Immature natural killer cell (primary cell): ENCODE measurements around the gene LRP3. TPM values are rescaled to one million over a fixed set of nuclear protein-coding genes. Genes with fewer than 3 reads are reported as not detected.
"Not testable (repeated sequence)": the region's sequence is repeated elsewhere in the genome, so short reads cannot be mapped to it uniquely, and the experiment has no call there.

Experiments
- DNase-seq, 3 donors: peaks; one replicate each; pipeline ENCODE4 v3.0.0; 2022; ENCODE audit warnings: mixed read lengths in 1 of 3
- H3K27ac Mint-ChIP-seq, 6 donors: one replicate each; pipeline ENCODE4 v1.8.0; 2020; ENCODE audit warnings: mixed read lengths in 6 of 6, mild to moderate bottlenecking in 5 of 6, inconsistent platforms in 4 of 6, moderate library complexity in 3 of 6
- H3K27me3 Mint-ChIP-seq, 3 donors: one replicate each; pipeline ENCODE4 v1.8.0; 2020 to 2021; ENCODE audit warnings: low read depth in 3 of 3, mild to moderate bottlenecking in 3 of 3, mixed read lengths in 3 of 3, moderate library complexity in 3 of 3, inconsistent platforms in 1 of 3
- H3K36me3 Mint-ChIP-seq, 3 donors: one replicate each; pipeline ENCODE4 v1.8.0; 2020; ENCODE audit warnings: mixed read lengths in 3 of 3, inconsistent platforms in 2 of 3, mild to moderate bottlenecking in 2 of 3
- H3K4me1 Mint-ChIP-seq, 2 donors: one replicate each; pipeline ENCODE4 v1.8.0; 2020; ENCODE audit warnings: inconsistent platforms in 2 of 2, mild to moderate bottlenecking in 2 of 2, mixed read lengths in 2 of 2, moderate library complexity in 1 of 2
- H3K4me3 Mint-ChIP-seq, 5 donors: one replicate each; pipeline ENCODE4 v1.8.0; 2020; ENCODE audit warnings: mild to moderate bottlenecking in 5 of 5, mixed read lengths in 5 of 5, inconsistent platforms in 3 of 5, moderate library complexity in 3 of 5
- H3K9me3 Mint-ChIP-seq, 6 donors: one replicate each; pipeline ENCODE4 v1.8.0; 2020; ENCODE audit warnings: mild to moderate bottlenecking in 6 of 6, mixed read lengths in 6 of 6, inconsistent platforms in 4 of 6, moderate library complexity in 3 of 6
- polyA plus RNA-seq, 3 donors: library from polyadenylated mRNA; unstranded; fragments of 300-500 nt; fragmentation: Illumina TruSeq; gene quantifications; one replicate each; pipeline ENCODE4 v1.2.3, GENCODE V29; 2021

Gene LRP3
- polyA plus RNA-seq, 3 donors from 2014 or later: not detected

DNA sequence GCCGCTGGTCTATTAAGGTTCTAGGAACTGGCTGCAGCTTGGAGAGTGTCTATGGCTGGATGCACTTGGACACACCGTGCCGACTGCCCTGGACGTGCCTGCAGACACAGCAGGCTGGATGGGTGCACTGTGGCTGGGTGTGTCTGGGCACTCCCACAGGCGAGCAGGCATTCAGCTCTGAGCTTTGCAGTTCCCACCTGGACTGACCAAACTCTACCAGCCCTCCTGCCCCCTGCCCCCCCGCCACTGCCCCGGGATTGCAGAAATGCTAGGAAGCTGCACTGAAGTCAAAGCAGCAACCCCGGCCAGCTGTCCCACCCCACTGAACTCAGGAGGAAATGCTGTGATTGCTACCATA is 7.0 kb upstream of the LRP3 start:
- Mint-ChIP-seq H3K27me3 (peaks cover 0 to 10% (median 2%) of the 10 kb centered on the region in 3 donors), H3K4me1 (peaks cover 12 to 16% of the 10 kb centered on the region in 2 donors), H3K27ac (no peak overlapping the region), H3K9me3 (no peaks in the 10 kb centered on the region), H3K36me3 (no peaks in the 10 kb centered on the region), H3K4me3 (no peak overlapping the region)
- no peak for DNase-seq

GRCh38 chr19:33189453-33189852 is 4.7 kb upstream of the LRP3 start:
- Mint-ChIP-seq H3K9me3 (no peaks in the 10 kb centered on the region), H3K27me3 (peaks cover 4 to 20% (median 8%) of the 10 kb centered on the region in 3 donors), H3K27ac (no peak overlapping the region), H3K36me3 (no peaks in the 10 kb centered on the region), H3K4me1 (peaks cover 12 to 18% of the 10 kb centered on the region in 2 donors), H3K4me3 (no peak overlapping the region)
- no peak for DNase-seq

DNA sequence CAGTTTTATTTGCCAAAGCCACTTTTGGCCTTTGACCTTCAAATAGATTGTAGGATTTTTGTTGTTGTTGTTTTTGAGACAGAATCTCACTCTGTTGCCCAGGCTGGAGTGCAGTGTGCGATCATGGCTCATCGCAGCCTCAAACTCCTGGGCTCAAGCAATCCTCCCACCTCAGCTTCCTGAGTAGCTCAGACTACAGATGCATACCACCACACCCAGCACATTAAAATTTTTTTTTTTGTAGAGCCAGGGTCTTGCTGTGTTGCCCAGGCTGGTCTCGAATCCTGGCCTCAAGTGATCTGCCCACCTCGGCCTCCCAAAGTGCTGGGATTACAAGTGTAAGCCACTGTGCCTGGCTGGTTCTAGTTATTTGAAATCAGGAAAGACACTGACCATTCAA is 3.0 kb upstream of the LRP3 start:
- H3K9me3 Mint-ChIP-seq, H3K27ac Mint-ChIP-seq, H3K4me3 Mint-ChIP-seq, DNase-seq, H3K36me3 Mint-ChIP-seq: not testable (repeated sequence)
- H3K4me1 Mint-ChIP-seq: peaks cover 11 to 15% of the 10 kb centered on the region in 2 donors
- peaks cover 4 to 20% (median 15%) of the 10 kb centered on the region in 3 donors for H3K27me3 Mint-ChIP-seq

DNA sequence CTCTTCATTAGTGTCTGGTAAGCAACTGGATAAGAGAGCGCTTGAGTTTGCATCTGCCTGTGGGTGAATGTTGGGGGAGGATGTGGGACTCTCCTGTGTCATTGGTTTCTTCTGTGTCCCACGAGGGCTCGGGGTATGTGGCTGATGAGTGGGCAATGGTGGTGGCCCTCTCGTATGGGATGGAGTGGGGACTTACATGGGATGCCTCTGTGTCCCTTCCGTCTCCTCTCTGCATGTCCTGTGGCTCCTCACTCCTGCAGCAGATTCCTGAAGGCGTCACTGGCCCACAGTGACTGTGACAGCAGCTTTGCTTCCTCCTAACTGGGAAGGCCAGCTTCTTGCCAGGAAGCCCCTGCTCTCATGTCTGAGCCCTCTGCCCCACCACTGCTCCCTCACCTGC is 2.6 kb upstream of the LRP3 start:
- Mint-ChIP-seq H3K27ac (no peak overlapping the region), H3K4me1 (peaks cover 7 to 11% of the 10 kb centered on the region in 2 donors), H3K27me3 (peaks cover 4 to 20% (median 15%) of the 10 kb centered on the region in 3 donors), H3K36me3 (no peaks in the 10 kb centered on the region), H3K9me3 (no peaks in the 10 kb centered on the region), H3K4me3 (no peak overlapping the region)
- no peak for DNase-seq

DNA sequence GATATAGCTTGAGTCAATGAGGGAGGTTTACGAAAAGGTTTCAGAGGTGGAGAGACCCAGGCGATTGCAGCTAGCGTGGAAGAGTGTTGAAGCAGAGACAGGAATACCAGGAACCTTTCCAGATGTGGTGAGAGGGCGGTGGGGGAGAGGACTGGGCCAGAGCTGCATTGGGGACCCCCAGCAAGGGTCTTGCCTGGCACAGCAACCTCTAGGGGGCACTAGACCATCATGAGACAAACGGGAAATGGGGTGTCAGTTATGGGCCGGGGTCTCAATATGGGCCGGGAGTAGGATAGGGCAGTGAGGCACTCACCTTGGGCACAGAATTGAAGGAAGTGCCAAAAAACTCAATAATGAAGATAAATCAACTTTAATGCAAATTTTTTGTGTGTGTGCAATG is 2.1 kb upstream of the LRP3 start:
- no peak overlapping the region for H3K27ac Mint-ChIP-seq

GRCh38 chr19:33193269-33193864 is 763 bp upstream of the LRP3 start:
- Mint-ChIP-seq H3K27me3 (peaks cover 4 to 26% (median 15%) of the 10 kb centered on the region in 3 donors), H3K4me3 (peak overlapping the region in 4 of 5 donors; percentile 9 to 50 (median 35)), H3K4me1 (peaks cover 0 to 4% of the 10 kb centered on the region in 2 donors), H3K27ac (no peak overlapping the region), H3K36me3 (no peaks in the 10 kb centered on the region), H3K9me3 (no peaks in the 10 kb centered on the region)
- no peak for DNase-seq

More for the DNA sequence above, 2.1 kb upstream of the LRP3 start:
- no peaks in the 10 kb centered on the region for H3K36me3 Mint-ChIP-seq
- H3K27me3 Mint-ChIP-seq: peaks cover 4 to 23% (median 15%) of the 10 kb centered on the region in 3 donors
- no peaks in the 10 kb centered on the region for H3K9me3 Mint-ChIP-seq
- no peak overlapping the region for H3K4me3 Mint-ChIP-seq
- DNase-seq: no peak
- H3K4me1 Mint-ChIP-seq: peaks cover 2 to 6% of the 10 kb centered on the region in 2 donors

DNA sequence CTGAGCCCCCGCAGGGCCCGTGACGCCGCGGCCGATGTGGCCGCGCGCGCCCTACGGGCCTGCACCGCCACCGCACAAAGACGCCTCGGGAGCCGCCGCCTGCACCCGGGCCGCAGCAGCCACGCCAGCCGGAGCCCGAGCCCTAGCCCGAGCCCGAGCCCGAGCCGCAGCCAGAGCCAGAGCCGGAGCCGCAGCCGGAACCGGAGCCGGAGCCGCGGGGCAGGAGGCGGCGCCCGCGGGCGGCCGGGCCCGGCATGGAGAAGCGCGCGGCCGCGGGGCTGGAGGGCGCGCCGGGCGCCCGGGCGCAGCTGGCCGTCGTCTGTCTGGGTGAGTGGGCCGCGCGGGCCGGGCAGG is 379 bp downstream of the LRP3 start:
- no peak for DNase-seq
- H3K4me3 Mint-ChIP-seq: no peak overlapping the region
- no peaks in the 10 kb centered on the region for H3K36me3 Mint-ChIP-seq
- peaks cover 0 to 4% of the 10 kb centered on the region in 2 donors for H3K4me1 Mint-ChIP-seq
- no peaks in the 10 kb centered on the region for H3K9me3 Mint-ChIP-seq
- H3K27ac Mint-ChIP-seq: no peak overlapping the region
- peaks cover 4 to 26% (median 15%) of the 10 kb centered on the region in 3 donors for H3K27me3 Mint-ChIP-seq

DNA sequence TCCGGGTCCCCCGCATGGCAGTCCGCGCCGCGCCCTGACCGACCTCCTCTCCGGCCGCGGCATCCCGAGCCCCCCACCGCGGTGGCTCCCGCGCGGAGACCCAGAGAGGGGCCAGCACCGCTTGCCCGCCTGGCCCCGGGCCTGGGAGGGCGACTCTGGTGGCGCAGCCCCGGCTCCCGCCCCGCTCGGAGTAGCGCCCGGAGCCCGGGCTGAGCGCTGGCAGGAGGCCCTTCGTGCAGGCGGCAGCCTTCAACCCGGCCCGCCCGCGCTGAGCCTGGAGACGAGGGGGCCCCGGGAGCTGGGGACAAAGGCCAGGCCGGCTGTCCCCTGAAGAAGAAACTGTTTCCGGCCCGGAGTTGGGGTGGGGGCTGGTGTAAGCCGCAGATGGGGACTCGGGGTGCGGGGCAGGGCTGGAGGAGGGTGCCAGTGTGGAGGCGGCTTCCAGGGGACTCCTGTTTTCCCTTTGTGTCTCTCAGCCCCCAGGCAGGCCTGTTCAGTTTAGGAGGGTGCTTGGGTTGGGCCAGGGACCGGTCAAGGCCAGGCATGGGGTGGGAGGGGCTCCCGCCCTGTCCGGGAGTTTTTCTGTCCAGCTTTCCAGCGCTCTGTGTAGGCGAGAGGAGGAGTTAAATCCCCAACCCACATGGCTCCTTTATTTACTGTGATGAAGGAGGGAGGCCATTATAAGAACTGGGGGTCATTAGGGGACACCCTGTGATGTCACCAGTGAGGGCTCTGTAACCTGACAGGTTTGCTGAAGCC is 935 bp downstream of the LRP3 start:
- Mint-ChIP-seq H3K4me1 (peaks cover 0 to 4% of the 10 kb centered on the region in 2 donors), H3K27ac (no peak overlapping the region), H3K4me3 (peak overlapping the region in 3 of 5 donors; percentile 23 to 47 (median 46)), H3K36me3 (no peaks in the 10 kb centered on the region), H3K9me3 (no peaks in the 10 kb centered on the region), H3K27me3 (peaks cover 4 to 26% (median 15%) of the 10 kb centered on the region in 3 donors)
- DNase-seq: no peak

- Mint-ChIP-seq H3K27ac (no peak overlapping the region), H3K36me3 (no peaks in the 10 kb centered on the region), H3K4me3 (no peak overlapping the region), H3K4me1 (peaks cover 0 to 4% of the 10 kb centered on the region in 2 donors), H3K9me3 (no peaks in the 10 kb centered on the region), H3K27me3 (peaks cover 4 to 23% (median 15%) of the 10 kb centered on the region in 3 donors)
- DNase-seq: no peak
Observed at GRCh38 chr19:33195645-33196347, 1.7 kb downstream of the LRP3 start.

GRCh38 chr19:33196446-33197193 is 2.5 kb downstream of the LRP3 start:
- H3K36me3 Mint-ChIP-seq: no peaks in the 10 kb centered on the region
- peak overlapping the region in 2 of 5 donors; percentile 38 to 53 for H3K4me3 Mint-ChIP-seq
- no peaks in the 10 kb centered on the region for H3K9me3 Mint-ChIP-seq

DNA sequence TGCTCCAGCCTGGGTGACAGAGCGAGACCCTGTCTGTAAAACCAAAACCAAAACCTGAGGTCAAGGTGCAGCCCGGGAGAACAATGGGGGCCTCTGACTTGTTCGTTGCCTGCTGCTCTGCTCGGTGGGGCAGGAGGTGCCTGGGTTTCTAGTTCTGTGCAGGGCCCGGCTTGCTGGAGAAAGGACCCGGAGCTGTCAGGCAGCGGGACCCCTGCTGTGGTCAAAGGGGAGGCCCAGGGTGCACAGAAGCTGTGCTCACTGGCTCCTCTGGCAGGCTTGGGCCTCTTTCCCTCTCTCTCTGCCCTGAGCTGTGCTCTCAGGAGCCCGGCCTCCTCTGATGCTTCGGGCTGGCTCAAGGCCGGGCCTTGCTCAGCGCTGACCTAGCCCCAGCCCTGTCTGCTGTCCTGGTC is 3.5 kb downstream of the LRP3 start:
- Mint-ChIP-seq H3K4me3 (no peak overlapping the region), H3K27ac (no peak overlapping the region), H3K36me3 (no peaks in the 10 kb centered on the region), H3K9me3 (no peaks in the 10 kb centered on the region), H3K4me1 (peaks cover 0 to 4% of the 10 kb centered on the region in 2 donors), H3K27me3 (peaks cover 0 to 12% (median 11%) of the 10 kb centered on the region in 3 donors)
- no peak for DNase-seq

More at GRCh38 chr19:33196446-33197193, 2.5 kb downstream of the LRP3 start:
- Mint-ChIP-seq H3K27ac (no peak overlapping the region), H3K27me3 (peaks cover 4 to 17% (median 15%) of the 10 kb centered on the region in 3 donors), H3K4me1 (peaks cover 0 to 4% of the 10 kb centered on the region in 2 donors)
- no peak for DNase-seq

DNA sequence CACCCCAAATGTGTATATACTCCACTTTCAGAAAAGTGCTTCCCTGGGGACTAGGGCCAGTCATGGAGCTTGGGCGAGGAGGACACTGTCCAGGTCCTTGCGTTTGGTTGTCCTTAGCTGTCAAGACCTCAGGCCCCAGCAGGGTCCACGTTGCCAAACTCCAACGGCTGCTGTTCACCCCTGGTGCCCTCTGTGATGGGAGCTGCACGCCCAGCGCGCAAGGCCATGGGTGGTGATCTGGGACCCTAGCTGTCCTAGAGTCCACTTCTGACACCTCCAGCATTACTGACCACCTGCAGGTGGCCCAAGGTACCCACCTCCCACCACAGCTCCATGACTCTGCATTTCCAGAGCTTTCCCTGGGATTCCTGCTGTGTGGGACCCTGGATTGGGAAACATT is 4.0 kb downstream of the LRP3 start:
- Mint-ChIP-seq H3K36me3 (no peaks in the 10 kb centered on the region), H3K4me1 (peaks cover 0 to 4% of the 10 kb centered on the region in 2 donors), H3K4me3 (no peak overlapping the region), H3K9me3 (no peaks in the 10 kb centered on the region), H3K27me3 (peaks cover 0 to 10% (median 7%) of the 10 kb centered on the region in 3 donors), H3K27ac (no peak overlapping the region)
- DNase-seq: no peak

- no peak overlapping the region for H3K27ac Mint-ChIP-seq
- peaks cover 0 to 2% of the 10 kb centered on the region in 2 donors for H3K4me1 Mint-ChIP-seq
- no peaks in the 10 kb centered on the region for H3K9me3 Mint-ChIP-seq
- DNase-seq: no peak
- H3K36me3 Mint-ChIP-seq: no peaks in the 10 kb centered on the region
- no peak overlapping the region for H3K4me3 Mint-ChIP-seq
- H3K27me3 Mint-ChIP-seq: peaks cover 0 to 8% (median 6%) of the 10 kb centered on the region in 3 donors
Observed at GRCh38 chr19:33199441-33200265, 5.5 kb downstream of the LRP3 start.
